SK-N-MC (cell line): ENCODE data around the gene SLC46A1.

ENCODE experiments used
- EZH2 ChIP-seq: fragments of 200-600 bp; sonication (generic); IDR thresholded peaks from one replicate; pipeline ENCODE4 v1.6.1; 2017; ENCODE audit warnings: antibody characterized with exemption
- POLR2AphosphoS5 ChIP-seq: IDR thresholded peaks from 2 replicates; pipeline ENCODE4 v1.6.1; 2012; ENCODE audit warnings: mild to moderate bottlenecking, low read depth, low read length, borderline replicate concordance

DNA sequence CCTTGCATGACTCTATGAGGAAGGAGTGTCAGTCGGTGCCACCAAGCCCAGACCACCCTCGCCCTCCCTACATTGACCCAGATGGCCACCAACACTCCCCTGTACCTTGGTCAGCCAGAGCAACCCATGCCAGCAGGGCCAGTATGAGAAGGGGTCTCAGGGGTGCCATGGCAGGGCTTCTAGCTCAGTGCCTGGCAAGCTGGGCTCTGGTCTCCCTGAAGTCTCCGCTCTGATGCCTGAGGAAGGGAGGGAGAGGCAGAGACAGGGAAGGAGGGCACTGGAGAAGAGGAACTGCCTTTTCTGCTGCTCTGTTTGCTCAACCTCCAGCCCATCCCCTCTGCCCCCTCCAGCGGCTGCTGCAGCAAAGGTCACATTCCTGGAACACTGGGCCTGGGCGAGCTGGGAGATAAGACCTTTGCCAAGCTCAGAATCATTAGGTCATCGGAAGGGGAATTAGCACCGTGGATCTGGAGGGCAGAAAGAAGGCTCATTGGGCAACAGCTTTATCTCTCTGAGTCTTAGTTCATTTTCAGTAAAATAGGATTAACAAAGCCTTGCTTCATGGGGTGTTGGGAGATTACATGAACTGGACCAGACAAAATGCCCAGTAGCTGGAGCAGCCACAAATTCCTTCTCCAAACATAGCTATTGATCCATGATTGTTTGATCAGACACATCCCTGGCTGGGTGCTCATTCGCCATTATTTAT, 35.8 kb downstream of the SLC46A1 start, which contains the start of gene VTN:
- no peak for TF ChIP-seq POLR2AphosphoS5
- TF ChIP-seq EZH2, result no peak
